ENCODE results near the gene RAB44.

Gene RAB44

DNA sequence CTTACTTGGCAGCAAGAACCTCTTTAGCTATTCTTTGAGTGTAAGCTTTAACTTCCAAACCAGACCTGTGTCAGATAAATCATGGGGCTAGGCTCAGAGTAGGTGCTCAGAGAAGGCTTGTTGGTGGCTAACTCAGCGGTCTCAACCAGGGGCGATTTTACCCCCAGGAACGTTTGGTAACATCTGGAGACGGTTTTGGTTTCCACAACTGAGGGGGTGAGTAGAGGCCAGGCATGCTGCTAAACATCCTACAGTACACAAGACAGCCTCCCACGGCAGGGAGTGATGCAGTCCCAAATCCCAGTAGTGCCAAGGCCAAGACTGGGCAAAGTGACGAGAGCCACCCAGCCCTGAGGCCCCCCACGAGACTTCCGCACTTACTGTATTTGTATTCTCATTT is 59.2 kb downstream of the RAB44 start:
- Histone ChIP-seq H3K4me3 (ENCODE audit: low read depth, low read length) (no peak overlapping the region), H3K4me1 (ENCODE audit: control insufficient read depth, insufficient read depth, low read length) (peaks cover 8% of the 10 kb centered on the region), H3K9ac (ENCODE audit: low read depth, low read length) (no peak overlapping the region), H3K27me3 (ENCODE audit: control insufficient read depth, insufficient read depth, low read length) (no peaks in the 10 kb centered on the region), H3K9me3 (ENCODE audit: control insufficient read depth, insufficient read depth, low read length) (no peaks in the 10 kb centered on the region), H3K36me3 (ENCODE audit: control insufficient read depth, insufficient read depth, low read length) (no peaks in the 10 kb centered on the region), H3K27ac (ENCODE audit: low read depth, low read length) (no peak overlapping the region)

DNA sequence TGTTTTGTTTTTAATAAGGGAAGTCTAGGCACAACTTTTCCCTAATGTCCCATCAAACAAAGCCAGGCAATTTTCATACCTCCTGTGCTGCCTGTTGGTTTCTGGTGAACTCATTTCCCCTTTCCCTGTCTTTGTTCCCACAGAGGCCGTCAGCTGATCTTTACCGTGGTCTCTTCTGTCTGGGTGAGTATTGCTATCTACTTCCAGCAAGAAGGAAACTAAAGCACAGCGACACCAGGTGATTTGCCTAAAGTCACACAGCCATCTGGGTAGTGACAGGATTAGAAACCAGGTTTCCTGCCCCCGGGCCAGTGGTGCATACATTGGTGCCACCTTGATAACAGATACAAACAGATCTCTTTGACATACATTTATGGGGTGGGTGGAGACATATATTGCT is 59.6 kb downstream of the RAB44 start:
- Histone ChIP-seq H3K27ac (ENCODE audit: low read depth, low read length) (no peak overlapping the region), H3K4me1 (ENCODE audit: control insufficient read depth, insufficient read depth, low read length) (peaks cover 8% of the 10 kb centered on the region), H3K9me3 (ENCODE audit: control insufficient read depth, insufficient read depth, low read length) (no peaks in the 10 kb centered on the region), H3K4me3 (ENCODE audit: low read depth, low read length) (no peak overlapping the region), H3K36me3 (ENCODE audit: control insufficient read depth, insufficient read depth, low read length) (no peaks in the 10 kb centered on the region), H3K27me3 (ENCODE audit: control insufficient read depth, insufficient read depth, low read length) (no peaks in the 10 kb centered on the region), H3K9ac (ENCODE audit: low read depth, low read length) (no peak overlapping the region)

DNA sequence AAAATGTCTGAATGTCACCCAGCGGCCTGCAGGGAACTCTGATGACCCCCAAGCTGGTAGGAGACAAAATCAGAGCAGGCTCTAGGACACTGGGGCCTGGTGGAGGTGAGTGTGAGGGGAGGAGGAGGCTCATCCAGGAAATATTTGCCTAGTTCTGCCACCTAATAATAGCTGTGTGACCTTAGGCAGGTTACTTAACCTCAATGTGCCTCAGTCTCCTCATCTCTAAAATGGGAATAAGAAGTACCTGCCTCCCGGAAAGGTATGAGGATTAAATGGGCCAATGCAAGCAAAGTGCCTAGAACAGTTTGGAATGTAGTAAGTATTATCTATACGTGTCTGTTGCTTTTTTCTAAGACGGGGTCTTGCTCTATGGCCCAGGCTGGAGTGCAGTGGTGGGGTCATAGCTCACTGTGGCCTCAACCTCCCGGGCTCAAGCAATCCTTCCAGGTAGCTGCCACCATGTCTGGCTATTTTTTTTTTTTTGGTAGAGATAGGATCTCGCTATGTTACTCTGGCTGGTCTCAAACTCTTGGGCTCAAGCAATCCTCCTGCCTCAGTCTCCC is 60.4 kb downstream of the RAB44 start:
- no peak overlapping the region for H3K27ac ChIP-seq (ENCODE audit: low read depth, low read length)
- H3K9me3 ChIP-seq (ENCODE audit: control insufficient read depth, insufficient read depth, low read length) = no peaks in the 10 kb centered on the region
- H3K4me3 ChIP-seq (ENCODE audit: low read depth, low read length) = no peak overlapping the region
- H3K36me3 ChIP-seq (ENCODE audit: control insufficient read depth, insufficient read depth, low read length) = no peaks in the 10 kb centered on the region
- peaks cover 8% of the 10 kb centered on the region for H3K4me1 ChIP-seq (ENCODE audit: control insufficient read depth, insufficient read depth, low read length)
- no peaks in the 10 kb centered on the region for H3K27me3 ChIP-seq (ENCODE audit: control insufficient read depth, insufficient read depth, low read length)
- H3K9ac ChIP-seq (ENCODE audit: low read depth, low read length) = no peak overlapping the region

DNA sequence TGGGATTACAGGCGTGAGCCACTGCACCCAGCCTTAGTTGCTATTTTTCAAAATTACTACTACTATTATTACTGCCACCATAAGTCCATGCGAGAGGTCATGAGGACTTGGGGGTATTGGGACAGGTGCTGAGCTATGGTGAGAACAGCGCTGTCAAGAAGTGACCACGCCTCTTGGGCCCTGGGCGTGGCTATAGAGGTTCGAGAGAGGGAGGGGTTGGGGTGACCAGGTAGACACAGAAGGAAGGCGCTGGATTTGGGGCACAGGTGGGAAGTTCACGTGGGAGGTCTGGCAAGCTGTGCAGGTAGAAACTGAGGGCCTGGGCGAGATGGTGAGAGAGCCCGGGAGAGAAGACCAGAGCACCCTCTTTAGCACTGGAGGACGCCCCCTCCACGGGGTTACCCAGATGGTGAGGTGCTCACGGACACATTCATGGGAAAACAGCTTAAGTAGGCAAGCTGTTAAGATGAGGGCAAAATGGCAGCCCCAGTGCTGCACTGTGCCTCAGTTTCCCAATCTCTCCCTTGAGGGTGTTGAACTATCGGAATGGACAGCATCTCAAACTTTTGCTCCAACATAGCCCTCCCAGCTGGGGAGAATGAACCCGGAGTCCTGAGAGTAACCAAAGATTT is 61.0 kb downstream of the RAB44 start:
- Histone ChIP-seq H3K27me3 (ENCODE audit: control insufficient read depth, insufficient read depth, low read length) (no peaks in the 10 kb centered on the region), H3K4me3 (ENCODE audit: low read depth, low read length) (no peak overlapping the region), H3K4me1 (ENCODE audit: control insufficient read depth, insufficient read depth, low read length) (peaks cover 6% of the 10 kb centered on the region), H3K9ac (ENCODE audit: low read depth, low read length) (no peak overlapping the region), H3K36me3 (ENCODE audit: control insufficient read depth, insufficient read depth, low read length) (no peaks in the 10 kb centered on the region), H3K27ac (ENCODE audit: low read depth, low read length) (no peak overlapping the region), H3K9me3 (ENCODE audit: control insufficient read depth, insufficient read depth, low read length) (no peaks in the 10 kb centered on the region)

DNA sequence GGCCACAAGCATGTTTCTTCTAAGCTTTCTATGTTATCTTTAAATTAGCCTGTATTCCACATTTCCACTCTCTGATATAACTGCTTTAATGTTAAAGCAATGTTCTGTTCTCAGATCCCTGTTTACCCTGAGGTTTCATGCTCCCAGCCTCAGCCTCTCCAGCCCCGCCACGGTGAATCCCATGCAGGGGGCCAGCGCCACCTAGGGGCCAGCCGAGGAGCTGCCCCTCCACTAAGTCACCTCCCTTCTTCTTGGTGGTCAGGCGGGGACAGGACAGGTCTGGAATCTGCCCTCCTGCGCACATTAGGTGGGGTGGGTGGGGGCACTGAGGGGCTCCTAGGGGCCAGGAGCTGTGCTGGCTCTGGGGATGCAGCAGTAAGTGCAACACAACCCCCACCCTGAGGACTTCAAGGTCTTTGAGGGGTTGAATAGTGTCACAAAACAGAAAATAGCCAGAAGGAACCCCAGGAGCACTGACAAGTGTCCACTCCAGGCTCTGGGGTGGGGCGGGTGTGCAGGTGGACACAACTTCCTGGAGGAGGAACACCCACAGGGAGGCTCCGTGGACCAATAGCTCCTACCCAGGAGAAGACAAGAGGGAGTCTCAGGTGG is 61.6 kb downstream of the RAB44 start:
- Histone ChIP-seq H3K9me3 (ENCODE audit: control insufficient read depth, insufficient read depth, low read length) (no peaks in the 10 kb centered on the region), H3K9ac (ENCODE audit: low read depth, low read length) (no peak overlapping the region), H3K36me3 (ENCODE audit: control insufficient read depth, insufficient read depth, low read length) (no peaks in the 10 kb centered on the region), H3K27ac (ENCODE audit: low read depth, low read length) (no peak overlapping the region), H3K27me3 (ENCODE audit: control insufficient read depth, insufficient read depth, low read length) (no peaks in the 10 kb centered on the region), H3K4me1 (ENCODE audit: control insufficient read depth, insufficient read depth, low read length) (peaks cover 7% of the 10 kb centered on the region), H3K4me3 (ENCODE audit: low read depth, low read length) (no peak overlapping the region)

DNA sequence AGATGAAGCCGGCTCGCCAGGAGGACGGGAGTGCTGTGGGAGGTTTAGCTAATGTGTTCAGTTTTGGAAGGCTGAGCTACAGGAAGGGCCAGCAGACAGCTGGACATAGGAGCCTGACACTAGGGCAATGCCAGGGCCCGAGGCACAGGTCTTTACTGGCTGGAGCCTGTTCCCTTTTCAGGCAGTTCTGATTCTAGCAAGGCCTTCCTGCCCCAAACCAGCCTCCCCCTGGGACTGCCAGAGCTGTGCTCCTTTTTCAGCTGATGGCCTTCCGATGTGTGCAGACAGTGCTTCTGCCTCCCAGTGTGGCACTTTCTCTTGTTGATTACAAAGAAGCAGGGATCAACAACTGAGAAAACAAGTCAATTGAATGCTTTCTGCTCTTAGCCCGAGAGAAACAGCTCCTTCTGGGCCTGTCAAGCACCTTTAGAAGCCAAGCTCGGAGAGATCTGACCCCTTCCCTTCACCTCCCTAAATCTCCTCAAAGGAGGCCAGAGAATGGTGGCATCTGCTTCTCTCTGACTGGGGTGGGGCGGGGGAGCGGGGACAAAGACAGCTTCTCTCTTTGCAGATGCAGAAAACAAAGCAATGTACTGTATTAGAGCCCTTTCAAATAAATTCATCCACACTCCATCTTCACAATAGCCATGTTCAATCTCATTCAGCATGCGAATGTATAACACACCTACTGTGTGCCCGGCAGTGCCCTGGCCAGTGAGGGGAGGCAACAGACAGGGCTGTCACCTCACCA is 63.2 kb downstream of the RAB44 start:
- no peaks in the 10 kb centered on the region for H3K36me3 ChIP-seq (ENCODE audit: control insufficient read depth, insufficient read depth, low read length)
- no peak overlapping the region for H3K9ac ChIP-seq (ENCODE audit: low read depth, low read length)
- no peak overlapping the region for H3K4me3 ChIP-seq (ENCODE audit: low read depth, low read length)
- no peaks in the 10 kb centered on the region for H3K27me3 ChIP-seq (ENCODE audit: control insufficient read depth, insufficient read depth, low read length)
- H3K9me3 ChIP-seq (ENCODE audit: control insufficient read depth, insufficient read depth, low read length) = no peaks in the 10 kb centered on the region
- H3K27ac ChIP-seq (ENCODE audit: low read depth, low read length) = no peak overlapping the region
- H3K4me1 ChIP-seq (ENCODE audit: control insufficient read depth, insufficient read depth, low read length) = peaks cover 9% of the 10 kb centered on the region

DNA sequence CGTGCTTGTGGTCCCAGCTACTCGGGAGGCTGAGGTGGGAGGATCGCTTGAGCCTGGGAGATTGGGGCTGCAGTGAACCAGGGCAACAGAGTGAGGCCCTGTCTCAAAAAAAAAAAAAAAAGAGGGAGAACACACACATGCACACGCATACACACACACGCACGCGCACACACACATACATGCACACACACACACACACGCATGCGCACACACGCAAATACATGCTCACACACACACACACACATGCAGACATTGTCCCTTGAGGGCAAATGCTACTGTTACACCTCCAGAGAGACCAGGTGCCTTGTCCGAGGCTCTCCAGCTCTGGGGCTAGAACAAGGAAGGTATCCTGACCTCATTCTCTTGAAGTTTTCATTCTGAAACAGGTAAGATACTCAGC is 64.5 kb downstream of the RAB44 start:
- no peaks in the 10 kb centered on the region for H3K27me3 ChIP-seq (ENCODE audit: control insufficient read depth, insufficient read depth, low read length)
- H3K27ac ChIP-seq (ENCODE audit: low read depth, low read length) = no peak overlapping the region
- H3K9me3 ChIP-seq (ENCODE audit: control insufficient read depth, insufficient read depth, low read length) = no peaks in the 10 kb centered on the region
- H3K4me1 ChIP-seq (ENCODE audit: control insufficient read depth, insufficient read depth, low read length) = peaks cover 9% of the 10 kb centered on the region
- H3K4me3 ChIP-seq (ENCODE audit: low read depth, low read length) = no peak overlapping the region
- H3K36me3 ChIP-seq (ENCODE audit: control insufficient read depth, insufficient read depth, low read length) = no peaks in the 10 kb centered on the region
- H3K9ac ChIP-seq (ENCODE audit: low read depth, low read length) = no peak overlapping the region

DNA sequence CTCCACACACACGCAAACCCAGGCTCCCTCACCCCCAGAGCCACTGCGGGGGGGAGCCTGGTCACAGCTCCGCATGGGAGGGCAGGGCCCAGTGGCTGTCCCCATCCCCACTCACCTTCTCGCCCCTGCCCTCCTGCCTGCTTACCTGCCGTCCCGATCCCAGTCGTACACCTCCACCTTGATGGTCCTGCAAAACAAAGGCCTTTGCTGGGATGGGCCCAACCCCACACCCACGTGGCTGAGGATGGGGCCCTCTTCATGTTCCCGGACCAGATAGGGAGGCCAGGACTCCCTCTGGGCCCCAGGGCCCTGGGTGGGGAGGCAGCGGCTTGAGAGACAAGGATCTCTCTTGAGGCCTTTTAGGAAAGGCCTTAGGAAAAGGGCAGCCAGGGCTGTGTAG is 67.6 kb downstream of the RAB44 start:
- H3K9ac ChIP-seq (ENCODE audit: low read depth, low read length) = no peak overlapping the region
- no peaks in the 10 kb centered on the region for H3K9me3 ChIP-seq (ENCODE audit: control insufficient read depth, insufficient read depth, low read length)
- H3K27me3 ChIP-seq (ENCODE audit: control insufficient read depth, insufficient read depth, low read length) = no peaks in the 10 kb centered on the region
- H3K36me3 ChIP-seq (ENCODE audit: control insufficient read depth, insufficient read depth, low read length) = no peaks in the 10 kb centered on the region
- peaks cover 5% of the 10 kb centered on the region for H3K4me1 ChIP-seq (ENCODE audit: control insufficient read depth, insufficient read depth, low read length)
- no peak overlapping the region for H3K4me3 ChIP-seq (ENCODE audit: low read depth, low read length)
- H3K27ac ChIP-seq (ENCODE audit: low read depth, low read length) = no peak overlapping the region

DNA sequence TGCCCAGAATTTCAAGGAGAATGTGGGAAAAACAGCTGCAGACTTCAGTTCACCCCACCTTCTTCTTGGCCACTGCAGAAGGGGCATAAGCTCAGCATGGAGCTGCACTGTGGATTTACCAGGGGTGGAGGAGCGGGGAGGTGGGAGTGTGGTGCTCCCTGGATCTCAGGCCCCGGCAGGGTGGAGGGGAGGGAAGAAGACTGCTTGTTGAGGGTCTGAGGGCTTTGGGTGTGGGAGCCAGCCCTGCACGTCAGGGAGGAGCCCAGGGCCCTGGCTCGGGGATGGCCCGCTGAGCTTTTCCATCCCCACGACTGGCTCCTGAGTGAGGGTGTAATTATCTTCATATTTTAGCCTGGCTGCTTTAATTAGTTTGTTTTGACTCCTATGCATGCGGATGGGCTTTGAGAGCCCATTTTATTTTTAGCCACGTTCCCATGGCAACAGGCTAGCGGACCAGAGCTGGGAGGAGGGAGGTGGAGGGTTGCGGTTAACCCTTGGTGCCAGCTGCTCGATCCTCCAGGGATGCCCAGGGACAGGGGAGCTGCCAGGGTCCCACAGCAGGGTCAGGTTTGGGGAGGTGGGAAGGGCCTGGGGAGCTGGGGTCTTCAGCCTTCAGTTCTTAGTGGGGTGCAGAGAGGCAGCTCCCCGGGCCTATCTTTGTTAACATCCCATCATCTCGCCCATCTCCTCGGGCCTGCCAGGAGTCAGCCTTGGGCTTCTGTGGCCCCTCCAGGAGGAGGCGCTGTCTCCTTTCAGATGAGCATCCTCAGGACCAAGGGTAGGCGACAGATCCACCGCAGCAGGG is 68.2 kb downstream of the RAB44 start:
- Histone ChIP-seq H3K4me3 (ENCODE audit: low read depth, low read length) (no peak overlapping the region), H3K27ac (ENCODE audit: low read depth, low read length) (no peak overlapping the region), H3K9me3 (ENCODE audit: control insufficient read depth, insufficient read depth, low read length) (no peaks in the 10 kb centered on the region), H3K4me1 (ENCODE audit: control insufficient read depth, insufficient read depth, low read length) (peaks cover 5% of the 10 kb centered on the region), H3K9ac (ENCODE audit: low read depth, low read length) (no peak overlapping the region), H3K27me3 (ENCODE audit: control insufficient read depth, insufficient read depth, low read length) (no peaks in the 10 kb centered on the region), H3K36me3 (ENCODE audit: control insufficient read depth, insufficient read depth, low read length) (no peaks in the 10 kb centered on the region)

DNA sequence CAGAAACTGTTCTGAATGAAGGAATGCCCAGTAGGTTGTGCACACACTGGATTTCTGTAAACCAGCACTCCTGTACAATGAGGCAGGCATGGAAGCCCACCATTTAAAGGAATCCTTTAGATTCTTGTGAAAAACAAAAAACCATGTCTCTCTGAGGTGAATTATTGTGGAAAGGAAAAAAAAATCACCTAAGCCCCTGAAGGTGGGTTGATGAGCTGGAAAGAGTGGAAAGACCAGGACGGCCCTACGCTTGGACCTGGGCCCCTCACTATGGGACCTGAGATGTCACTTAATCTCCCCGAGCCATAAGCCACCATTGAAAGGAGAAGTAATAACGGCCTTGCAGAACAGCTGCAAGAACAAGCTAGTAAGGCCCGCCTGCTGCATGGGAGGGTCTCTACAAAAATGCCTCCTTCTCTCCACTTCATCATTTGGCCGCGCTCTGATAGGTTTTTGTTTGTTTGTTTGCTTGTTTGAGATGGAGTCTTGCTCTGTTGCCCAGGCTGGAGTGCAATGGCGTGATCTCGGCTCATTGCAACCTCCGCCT is 68.8 kb downstream of the RAB44 start:
- H3K27ac ChIP-seq (ENCODE audit: low read depth, low read length) = no peak overlapping the region
- no peak overlapping the region for H3K9ac ChIP-seq (ENCODE audit: low read depth, low read length)
- no peak overlapping the region for H3K4me3 ChIP-seq (ENCODE audit: low read depth, low read length)
- H3K36me3 ChIP-seq (ENCODE audit: control insufficient read depth, insufficient read depth, low read length) = no peaks in the 10 kb centered on the region
- H3K9me3 ChIP-seq (ENCODE audit: control insufficient read depth, insufficient read depth, low read length) = no peaks in the 10 kb centered on the region
- H3K27me3 ChIP-seq (ENCODE audit: control insufficient read depth, insufficient read depth, low read length) = no peaks in the 10 kb centered on the region
- H3K4me1 ChIP-seq (ENCODE audit: control insufficient read depth, insufficient read depth, low read length) = peaks cover 5% of the 10 kb centered on the region

All from HUES48 (cell line).